HG03097 (cell line): ENCODE results near the gene TXLNG.
"Not testable (repeated sequence)": the region's sequence is repeated elsewhere in the genome, so short reads cannot be mapped to it uniquely, and the experiment has no call there.

Experiments
- ATAC-seq: cut with Tn5 transposase; IDR thresholded peaks from one replicate; pipeline ENCODE4 v1.9.1; 2021; ENCODE audit not compliant: unreplicated experiment, low FRiP score

The TXLNG gene

GRCh38 chrX:16786139-16786790 is at the start of gene TXLNG:
Gene TXLNG (plus strand): TSS chrX:16786466. CDS start chrX:16786488, 22 bp downstream.
- ATAC-seq, result peak; percentile 99

- ATAC-seq, result no peak
These were observed 49.2 kb upstream of the TXLNG start for GRCh38 chrX:16737024-16737423.

GRCh38 chrX:16739574-16739973 is 46.7 kb upstream of the TXLNG start:
- no peak for ATAC-seq

- no peak for ATAC-seq
These were observed 42.5 kb upstream of the TXLNG start for GRCh38 chrX:16743604-16744325.

GRCh38 chrX:16745102-16745501 is 41.2 kb upstream of the TXLNG start:
- ATAC-seq, result no peak

GRCh38 chrX:16745659-16746058 is 40.6 kb upstream of the TXLNG start:
- no peak for ATAC-seq

GRCh38 chrX:16748425-16748824 is 37.8 kb upstream of the TXLNG start:
- no peak for ATAC-seq

GRCh38 chrX:16750136-16750535 is 36.1 kb upstream of the TXLNG start:
- no peak for ATAC-seq

GRCh38 chrX:16754019-16754418 is 32.2 kb upstream of the TXLNG start:
- no peak for ATAC-seq

- no peak for ATAC-seq
These were observed 29.5 kb upstream of the TXLNG start for GRCh38 chrX:16756724-16757123.

GRCh38 chrX:16761500-16761899 is 24.8 kb upstream of the TXLNG start:
- not testable (repeated sequence) for ATAC-seq

GRCh38 chrX:16762579-16762978 is 23.7 kb upstream of the TXLNG start:
- ATAC-seq, result no peak

GRCh38 chrX:16765594-16765993 is 20.7 kb upstream of the TXLNG start:
- no peak for ATAC-seq

GRCh38 chrX:16770970-16771482 is 15.2 kb upstream of the TXLNG start:
- no peak for ATAC-seq

- no peak for ATAC-seq
These were observed 14.5 kb upstream of the TXLNG start for GRCh38 chrX:16771483-16772398.

- ATAC-seq, result no peak
These were observed 13.8 kb upstream of the TXLNG start for GRCh38 chrX:16772460-16772859.

- ATAC-seq, result no peak
These were observed 11.5 kb upstream of the TXLNG start for GRCh38 chrX:16774746-16775145.

- ATAC-seq, result no peak
These were observed 7.7 kb upstream of the TXLNG start for GRCh38 chrX:16778545-16778944.

GRCh38 chrX:16778993-16779392 is 7.3 kb upstream of the TXLNG start:
- ATAC-seq, result no peak

GRCh38 chrX:16779815-16780214 is 6.5 kb upstream of the TXLNG start:
- ATAC-seq, result not testable (repeated sequence)

- ATAC-seq, result no peak
These were observed 2.8 kb upstream of the TXLNG start for GRCh38 chrX:16783452-16783851.
